IMR-90 (cell line): Measurements from ENCODE around the gene PHETA1. TPM values are rescaled to one million over a fixed set of nuclear protein-coding genes. Genes with fewer than 3 reads are reported as not detected.

Experiments used
- ATAC-seq: fragments of 200-7000 bp; cut with Tn5 transposase; 2 replicates; pipeline ENCODE4 v1.9.1; 2020; ENCODE audit warnings: low read depth, mild to moderate bottlenecking, moderate library complexity
- BruUV-seq: library from RNA; stranded (reverse); fragments of 400-500 nt; replicated peaks from 2 replicates; lab custom pipeline; 2021; lab: Mats Ljungman, UMichigan
- CTCF ChIA-PET: fragments of 300-600 bp; formaldehyde crosslinking; extraction: SDS; loops from one replicate; lab custom pipeline; 2021; ENCODE audit warnings: antibody characterized with exemption; lab: Yijun Ruan, JAX
- POLR2A ChIA-PET: fragments of 300-600 bp; sonication (Branson Sonifier 250); formaldehyde crosslinking; loops from one replicate; lab custom pipeline; 2022; ENCODE audit warnings: antibody characterized with exemption; ENCODE audit not compliant: unreplicated experiment; lab: Charles Lee
- DNase-seq: peaks from one replicate; pipeline ENCODE4 v3.0.0; 2013
- H2AFZ ChIP-seq: replicated peaks from 2 replicates; pipeline ENCODE3; 2013; ENCODE audit warnings: low read length, mild to moderate bottlenecking; ENCODE audit not compliant: poor library complexity
- H2AK5ac ChIP-seq: 2 replicates; pipeline ENCODE4 v1.6.1; 2013; ENCODE audit warnings: low read depth, low read length, inconsistent platforms
- H2AK9ac ChIP-seq: replicated peaks from 2 replicates; pipeline ENCODE3; 2013; ENCODE audit warnings: mild to moderate bottlenecking, low read depth, low read length, moderate library complexity; ENCODE audit not compliant: poor library complexity
- H2BK120ac ChIP-seq: 2 replicates; pipeline ENCODE4 v1.6.1; 2013; ENCODE audit warnings: low read depth, low read length, inconsistent platforms
- H2BK15ac ChIP-seq: 3 replicates; pipeline ENCODE4 v1.6.1; 2013; ENCODE audit warnings: low read depth, low read length, inconsistent platforms
- H2BK20ac ChIP-seq: 2 replicates; pipeline ENCODE4 v1.6.1; 2013; ENCODE audit warnings: low read depth, mild to moderate bottlenecking, inconsistent platforms, low read length, moderate library complexity
- H2BK5ac ChIP-seq: 2 replicates; pipeline ENCODE4 v1.6.1; 2013; ENCODE audit warnings: mild to moderate bottlenecking, low read depth, low read length, inconsistent platforms; ENCODE audit not compliant: poor library complexity, severe bottlenecking
- H3K14ac ChIP-seq: replicated peaks from 2 replicates; pipeline ENCODE4 v1.6.1; 2013; ENCODE audit warnings: low read depth, low read length, inconsistent platforms
- H3K18ac ChIP-seq: 2 replicates; pipeline ENCODE4 v1.6.1; 2013; ENCODE audit warnings: low read depth, low read length, control low read depth
- H3K23ac ChIP-seq: 2 replicates; pipeline ENCODE4 v1.6.1; 2013; ENCODE audit warnings: low read depth, low read length, inconsistent platforms
- H3K27ac ChIP-seq: 2 replicates; pipeline ENCODE4 v1.5.1; 2013; ENCODE audit warnings: mild to moderate bottlenecking, control low read depth, low read length; ENCODE audit not compliant: insufficient read depth
- H3K27me3 ChIP-seq: 2 replicates; pipeline ENCODE4 v1.6.1; 2013; ENCODE audit warnings: low read length; ENCODE audit not compliant: control insufficient read depth, insufficient read depth
- H3K36me3 ChIP-seq: 2 replicates; pipeline ENCODE4 v1.6.1; 2013; ENCODE audit warnings: low read length, mixed read lengths; ENCODE audit not compliant: control insufficient read depth, insufficient read depth
- H3K4ac ChIP-seq: 2 replicates; pipeline ENCODE4 v1.6.1; 2013; ENCODE audit warnings: low read depth, low read length, inconsistent platforms
- H3K4me1 ChIP-seq: 2 replicates; pipeline ENCODE4 v1.6.1; 2013; ENCODE audit warnings: low read length, mixed read lengths; ENCODE audit not compliant: control insufficient read depth, insufficient read depth
- H3K4me2 ChIP-seq: 2 replicates; pipeline ENCODE4 v1.6.1; 2013; ENCODE audit warnings: low read depth, mild to moderate bottlenecking, control low read depth, low read length, moderate library complexity
- H3K4me3 ChIP-seq: 2 replicates; pipeline ENCODE4 v1.5.1; 2013; ENCODE audit warnings: low read depth, mild to moderate bottlenecking, control low read depth, low read length, moderate library complexity; ENCODE audit not compliant: insufficient read depth
- H3K56ac ChIP-seq: 2 replicates; pipeline ENCODE4 v1.6.1; 2013; ENCODE audit warnings: low read length, inconsistent platforms; ENCODE audit not compliant: insufficient read depth; ENCODE audit errors: extremely low read depth
- H3K79me1 ChIP-seq, 2 experiments: 2 replicates each; pipeline ENCODE4 v1.6.1; 2013; ENCODE audit warnings: low read length in 2 of 2, inconsistent platforms in 1 of 2, low read depth in 1 of 2
- H3K9ac ChIP-seq: 2 replicates; pipeline ENCODE4 v1.6.1; 2013; ENCODE audit warnings: low read depth, low read length, control low read depth
- H3K9me1 ChIP-seq: 2 replicates; pipeline ENCODE4 v1.6.1; 2013; ENCODE audit warnings: low read length, inconsistent platforms; ENCODE audit not compliant: insufficient read depth
- H3K9me3 ChIP-seq: 2 replicates; pipeline ENCODE4 v1.6.1; 2013; ENCODE audit warnings: low read length; ENCODE audit not compliant: control insufficient read depth, insufficient read depth
- H4K20me1 ChIP-seq: 2 replicates; pipeline ENCODE4 v1.6.1; 2013; ENCODE audit warnings: low read length, inconsistent platforms; ENCODE audit not compliant: insufficient read depth
- H4K5ac ChIP-seq: 2 replicates; pipeline ENCODE4 v1.6.1; 2013; ENCODE audit warnings: mild to moderate bottlenecking, low read depth, low read length, control low read depth
- H4K8ac ChIP-seq, 2 experiments: 2 replicates each; pipeline ENCODE4 v1.6.1; 2013; ENCODE audit warnings: low read depth in 2 of 2, low read length in 2 of 2, control low read depth in 1 of 2, inconsistent platforms in 1 of 2
- H4K91ac ChIP-seq: 2 replicates; pipeline ENCODE4 v1.6.1; 2013; ENCODE audit warnings: low read depth, low read length, inconsistent platforms; ENCODE audit not compliant: insufficient read depth
- CEBPB ChIP-seq: IDR thresholded peaks from 2 replicates; pipeline ENCODE4 v1.6.1; 2012; ENCODE audit warnings: low read depth, low read length, improper control_type of control experiment
- ELK1 ChIP-seq: fragments of 150-350 bp; IDR thresholded peaks from 2 replicates; pipeline ENCODE4 v1.6.1; 2016; ENCODE audit warnings: low read depth, mild to moderate bottlenecking, low read length, moderate library complexity, borderline replicate concordance
- MXI1 ChIP-seq: IDR thresholded peaks from 2 replicates; pipeline ENCODE4 v1.6.1; 2012; ENCODE audit warnings: low read depth, mild to moderate bottlenecking, low read length, moderate library complexity, borderline replicate concordance
- RAD21 ChIP-seq: IDR thresholded peaks from 2 replicates; pipeline ENCODE4 v1.6.1; 2012; ENCODE audit warnings: low read length, improper control_type of control experiment
- SMC3 ChIP-seq: fragments of 150-350 bp; IDR thresholded peaks from 2 replicates; pipeline ENCODE4 v1.6.1; 2016; ENCODE audit warnings: low read depth, mild to moderate bottlenecking, antibody characterized with exemption, low read length, moderate library complexity
- WGBS, 2 experiments: methylation state at CpG; one replicate each; pipeline versions ENCODE4 v1.1.5 to v1.1.7; 2013; ENCODE audit warnings: missing lambda C conversion rate in 2 of 2; ENCODE audit not compliant: insufficient read length in 1 of 2; ENCODE audit errors: extremely low coverage in 2 of 2; 5-methylcytosine and 5-hydroxymethylcytosine counted together
- dilution Hi-C: fragments of 300-500 bp; cut with HindIII; formaldehyde crosslinking; loops from one replicate; pipeline ENCODE4 v1.14.3; 2018; ENCODE audit warnings: low sequenced_read_pairs; ENCODE audit not compliant: unreplicated experiment
- in situ Hi-C: fragments of 300-500 bp; cut with MboI; formaldehyde crosslinking; loops from 3 replicates; pipeline ENCODE4 v1.14.3; 2019; ENCODE audit warnings: low sequenced_read_pairs, inconsistent platforms, mixed read lengths
- intact Hi-C: fragments of 100-400 bp; cut with micrococcal nuclease; formaldehyde crosslinking; loops from 2 replicates; pipeline ENCODE4 v1.10.0; 2022
- polyA plus RNA-seq, 3 experiments: library from polyadenylated mRNA; depleted of rRNA; stranded (reverse); fragments of >200 nt; gene quantifications; 2 replicates each; pipeline ENCODE4 v1.2.3, GENCODE V29; 2012; ENCODE audit warnings: low replicate concordance in 1 of 3
- total RNA-seq: library from RNA; depleted of rRNA; stranded (reverse); fragments of >200 nt; gene quantifications from 2 replicates; pipeline ENCODE4 v1.2.3, GENCODE V29; 2012
- TF ChIP-seq, protein P1 (sequence below): conservative IDR thresholded peaks from 2 replicates; pipeline ENCODE4 v1.5.1; 2012; ENCODE audit warnings: mild to moderate bottlenecking, low read depth, low read length, improper control_type of control experiment

PHETA1 gene
- total and polyA plus RNA-seq, 2 of the 4 experiments (the other 2 are of a cell fraction) = 3.2 to 6.6 TPM

DNA sequence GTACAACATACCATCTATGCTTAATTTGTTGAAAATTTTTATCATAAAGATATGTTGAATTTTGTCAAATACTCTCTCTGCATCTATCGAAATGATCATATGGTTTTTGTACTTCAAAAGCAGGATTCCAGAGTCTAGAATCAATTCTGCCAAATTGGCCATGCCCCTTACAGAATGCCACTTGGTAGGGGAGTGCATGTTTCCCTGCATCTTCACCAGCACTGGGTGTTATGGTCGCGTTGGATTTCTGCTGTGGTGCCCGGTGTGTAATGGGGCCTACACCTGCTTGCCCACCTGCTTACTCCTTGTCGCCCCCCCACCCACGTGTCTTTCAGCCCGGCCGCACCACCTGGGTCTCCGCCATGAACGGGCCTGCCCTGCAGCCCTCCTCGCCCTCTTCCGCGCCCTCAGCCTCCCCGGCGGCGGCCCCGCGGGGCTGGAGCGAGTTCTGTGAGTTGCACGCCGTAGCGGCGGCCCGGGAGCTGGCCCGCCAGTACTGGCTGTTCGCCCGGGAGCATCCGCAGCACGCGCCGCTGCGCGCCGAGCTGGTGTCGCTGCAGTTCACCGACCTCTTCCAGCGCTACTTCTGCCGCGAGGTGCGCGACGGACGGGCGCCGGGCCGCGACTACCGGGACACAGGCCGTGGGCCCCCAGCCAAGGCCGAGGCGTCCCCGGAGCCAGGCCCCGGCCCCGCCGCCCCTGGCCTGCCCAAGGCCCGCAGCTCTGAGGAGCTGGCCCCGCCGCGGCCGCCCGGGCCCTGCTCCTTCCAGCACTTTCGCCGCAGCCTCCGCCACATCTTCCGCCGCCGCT, 49.1 kb upstream of the PHETA1 start:
- Histone ChIP-seq H2AFZ (no peak overlapping the region), H4K20me1 (peaks cover 43% of the 10 kb centered on the region), H3K36me3 (peaks cover 19% of the 10 kb centered on the region), H4K8ac (no peak overlapping the region), H3K9me3 (no peaks in the 10 kb centered on the region), H3K4me2 (no peak overlapping the region), H3K14ac (no peak overlapping the region), H3K23ac (no peak overlapping the region), H3K9me1 (peaks cover 26% of the 10 kb centered on the region), H3K9ac (no peak overlapping the region), H2BK120ac (no peak overlapping the region), H3K27ac (no peak overlapping the region), H2AK9ac (no peak overlapping the region), H3K18ac (no peak overlapping the region), H4K91ac (no peak overlapping the region), H3K4me1 (peaks cover 9% of the 10 kb centered on the region), H3K4me3 (no peak overlapping the region), H3K56ac (no peak overlapping the region), H3K27me3 (no peaks in the 10 kb centered on the region), H2BK5ac (no peak overlapping the region), H3K4ac (no peak overlapping the region), H2BK20ac (no peak overlapping the region), H2BK15ac (no peak overlapping the region), H4K5ac (no peak overlapping the region), H3K79me1 (peaks cover 36 to 77% of the 10 kb centered on the region in 2 experiments), H2AK5ac (no peak overlapping the region)
- POLR2A ChIA-PET = no interaction called here
- 92% methylated on average over 24 of the region's 67 CpGs; no CpG with 5 or more reads in 1 of the 2 experiments for WGBS, 2 experiments
- no peak for TF ChIP-seq CEBPB
- TF ChIP-seq MXI1 = no peak
- no peak for TF ChIP-seq SMC3
- no peak for TF ChIP-seq RAD21
- TF ChIP-seq, protein P1, sequence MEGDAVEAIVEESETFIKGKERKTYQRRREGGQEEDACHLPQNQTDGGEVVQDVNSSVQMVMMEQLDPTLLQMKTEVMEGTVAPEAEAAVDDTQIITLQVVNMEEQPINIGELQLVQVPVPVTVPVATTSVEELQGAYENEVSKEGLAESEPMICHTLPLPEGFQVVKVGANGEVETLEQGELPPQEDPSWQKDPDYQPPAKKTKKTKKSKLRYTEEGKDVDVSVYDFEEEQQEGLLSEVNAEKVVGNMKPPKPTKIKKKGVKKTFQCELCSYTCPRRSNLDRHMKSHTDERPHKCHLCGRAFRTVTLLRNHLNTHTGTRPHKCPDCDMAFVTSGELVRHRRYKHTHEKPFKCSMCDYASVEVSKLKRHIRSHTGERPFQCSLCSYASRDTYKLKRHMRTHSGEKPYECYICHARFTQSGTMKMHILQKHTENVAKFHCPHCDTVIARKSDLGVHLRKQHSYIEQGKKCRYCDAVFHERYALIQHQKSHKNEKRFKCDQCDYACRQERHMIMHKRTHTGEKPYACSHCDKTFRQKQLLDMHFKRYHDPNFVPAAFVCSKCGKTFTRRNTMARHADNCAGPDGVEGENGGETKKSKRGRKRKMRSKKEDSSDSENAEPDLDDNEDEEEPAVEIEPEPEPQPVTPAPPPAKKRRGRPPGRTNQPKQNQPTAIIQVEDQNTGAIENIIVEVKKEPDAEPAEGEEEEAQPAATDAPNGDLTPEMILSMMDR = no peak
- no peak for TF ChIP-seq ELK1
- intact Hi-C loops (no loop called here), dilution Hi-C loops (no loop called here), in situ Hi-C loops (no loop called here)
- no peak for ATAC-seq
- CTCF ChIA-PET = no interaction called here
- DNase-seq = no peak
- BruUV-seq = no TSS peak
